CD4-positive, alpha-beta T cell treated with Interleukin-2 at 100 ng/mL for 4 hours (primary cell): Measurements from ENCODE around the gene FSHB.
"Not testable (repeated sequence)": the region's sequence is repeated elsewhere in the genome, so short reads cannot be mapped to it uniquely, and the experiment has no call there.

Experiments used
- DNase-seq: peaks from one replicate; pipeline ENCODE4 v3.0.0-alpha.2; 2020; ENCODE audit warnings: low spot score

FSHB gene

GRCh38 chr11:30268638-30269037, 37.8 kb downstream of the FSHB start:
- not testable (repeated sequence) for DNase-seq

DNA sequence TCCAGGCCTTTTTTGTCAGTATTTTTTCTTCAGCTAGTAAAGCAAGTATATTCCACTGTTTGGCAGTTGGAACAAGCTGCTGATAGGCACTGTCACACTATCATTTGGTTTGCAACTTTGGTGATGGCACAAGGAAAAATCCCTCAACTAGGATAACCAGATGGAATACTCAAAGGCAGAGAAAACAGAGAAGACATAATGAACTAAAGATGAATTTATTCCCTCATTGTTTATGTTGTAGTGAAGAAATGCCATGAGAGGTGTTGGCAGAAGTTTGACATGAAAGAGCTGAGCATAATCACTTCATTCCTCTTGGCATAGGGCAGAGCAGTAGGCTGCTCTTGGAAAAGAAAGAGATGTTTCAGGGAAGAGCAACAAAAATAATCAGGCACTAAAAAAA, 39.9 kb downstream of the FSHB start:
- no peak for DNase-seq

DNA sequence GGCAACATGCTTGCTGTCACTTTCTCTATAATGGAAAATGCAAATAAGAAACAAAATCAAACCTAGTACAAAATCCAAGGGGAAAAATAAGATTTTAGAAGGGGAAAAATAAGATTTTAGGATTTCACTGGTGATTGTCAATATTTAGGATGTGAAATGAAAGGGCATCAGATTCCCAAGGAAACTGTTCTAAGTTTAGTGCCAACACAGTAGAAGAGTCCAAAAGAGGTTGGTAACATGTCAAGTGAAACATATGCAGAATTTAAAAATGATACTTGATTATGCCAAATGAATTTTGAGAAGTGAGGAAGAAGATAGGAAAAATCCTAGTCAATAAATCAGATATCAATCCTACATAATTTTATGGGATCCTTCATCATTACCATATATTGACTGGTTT, 46.4 kb downstream of the FSHB start:
- no peak for DNase-seq

DNA sequence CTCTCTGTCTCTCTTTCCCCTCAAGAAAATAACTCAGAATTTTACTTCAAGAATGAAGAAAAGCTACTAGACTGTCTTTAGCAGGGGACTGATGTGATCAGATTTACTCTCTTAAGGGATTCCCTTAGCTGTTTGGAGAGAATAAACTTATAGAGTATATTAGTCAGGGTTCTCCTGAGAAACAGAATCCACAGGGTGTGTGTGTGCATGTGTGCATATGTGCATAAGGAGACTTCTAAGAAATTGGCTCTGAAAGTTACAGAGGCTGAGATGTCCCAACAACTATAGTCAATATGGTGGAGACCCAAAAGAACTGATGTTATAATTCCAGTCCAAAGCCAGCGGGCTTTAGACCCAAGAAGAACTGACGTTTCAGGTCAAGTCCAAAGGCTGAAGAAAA, 49.0 kb downstream of the FSHB start:
- DNase-seq = no peak

DNA sequence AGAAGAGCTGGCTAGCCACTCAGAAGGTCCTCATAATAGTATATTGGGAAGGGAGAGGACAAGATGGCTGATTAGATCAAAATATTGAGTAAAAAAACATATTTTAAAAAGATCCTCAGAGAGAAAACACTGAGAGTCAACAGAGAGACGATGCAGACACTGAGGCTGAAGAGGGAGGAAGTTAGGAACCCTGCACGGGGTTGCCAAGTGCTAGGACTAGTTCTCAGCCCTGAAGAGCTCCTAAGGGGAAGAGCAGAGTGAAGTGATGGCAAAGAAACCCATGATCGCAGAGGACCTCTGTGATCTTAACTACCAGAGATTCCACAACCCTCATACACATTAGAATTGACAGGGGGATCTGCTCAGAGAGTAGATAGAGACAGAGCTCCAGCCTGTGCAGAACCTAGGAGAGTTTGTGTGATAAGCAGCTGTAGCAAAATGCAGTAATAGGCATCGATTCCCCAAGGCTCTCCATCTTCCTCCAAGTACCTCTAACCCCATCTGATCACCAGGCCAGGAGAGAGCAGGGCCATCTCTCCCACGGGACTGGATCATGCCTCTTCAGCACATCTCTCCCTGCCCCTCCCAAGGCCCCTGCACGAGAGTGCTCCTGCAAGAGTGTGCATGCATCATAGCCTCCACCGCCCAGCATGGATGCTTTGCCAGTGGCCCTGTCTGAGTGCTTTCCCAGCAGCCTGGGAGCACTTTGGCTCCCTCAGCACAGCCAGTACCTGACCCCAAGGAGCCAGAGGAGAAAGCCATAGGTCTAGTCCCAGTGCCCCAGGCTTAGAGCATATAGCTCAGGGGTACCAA, 50.9 kb downstream of the FSHB start:
- DNase-seq = no peak

GRCh38 chr11:30282289-30282631, 51.4 kb downstream of the FSHB start:
- peak; percentile 8 for DNase-seq
